ENCODE results near the gene ADCY5.
A peak's percentile ranks its signal among the peaks of the same experiment; 100 is the strongest.

ADCY5 gene

GRCh38 chr3:123449102-123449996, 459 bp upstream of the ADCY5 start:
- peak overlapping the region; percentile 8 for H3K4me3 ChIP-seq (ENCODE audit: low read length)
- no peak for TF ChIP-seq CTCF (IDR thresholded peaks at IDR 0.05; ENCODE audit: insufficient read depth, low read depth, low read length, missing control alignments)
- peak; percentile 11 for DNase-seq (ENCODE audit: low read depth)

- peak; percentile 33 for DNase-seq (ENCODE audit: low read depth)
- no peak overlapping the region for H3K4me3 ChIP-seq (ENCODE audit: low read length)
- TF ChIP-seq CTCF (IDR thresholded peaks at IDR 0.05; ENCODE audit: insufficient read depth, low read depth, low read length, missing control alignments): no peak
Observed at GRCh38 chr3:123447749-123448517, 957 bp downstream of the ADCY5 start.

- H3K4me3 ChIP-seq (ENCODE audit: low read length): no peak overlapping the region
- no peak for TF ChIP-seq CTCF (IDR thresholded peaks at IDR 0.05; ENCODE audit: insufficient read depth, low read depth, low read length, missing control alignments)
- DNase-seq (ENCODE audit: low read depth): no peak
Observed at GRCh38 chr3:123447416-123447748, 1.5 kb downstream of the ADCY5 start.

- H3K4me3 ChIP-seq (ENCODE audit: low read length): no peak overlapping the region
- DNase-seq (ENCODE audit: low read depth): no peak
- no peak for TF ChIP-seq CTCF (IDR thresholded peaks at IDR 0.05; ENCODE audit: insufficient read depth, low read depth, low read length, missing control alignments)
Observed at GRCh38 chr3:123446610-123447109, 2.2 kb downstream of the ADCY5 start.

- DNase-seq (ENCODE audit: low read depth): no peak
- no peak overlapping the region for H3K4me3 ChIP-seq (ENCODE audit: low read length)
- TF ChIP-seq CTCF (IDR thresholded peaks at IDR 0.05; ENCODE audit: insufficient read depth, low read depth, low read length, missing control alignments): no peak
Observed at GRCh38 chr3:123446210-123446609, 2.7 kb downstream of the ADCY5 start.

GRCh38 chr3:123445702-123446101, 3.2 kb downstream of the ADCY5 start:
- no peak overlapping the region for H3K4me3 ChIP-seq (ENCODE audit: low read length)
- TF ChIP-seq CTCF (IDR thresholded peaks at IDR 0.05; ENCODE audit: insufficient read depth, low read depth, low read length, missing control alignments): no peak
- no peak for DNase-seq (ENCODE audit: low read depth)
